Activated CD4-positive, CD25-positive, alpha-beta regulatory T cell treated with anti-CD3 and anti-CD28 coated beads, Interleukin-2, amount 50 U/mL, for 16 hours (primary cell): Measurements from ENCODE around the gene PLA2G12B.
"Not testable (repeated sequence)": the region's sequence is repeated elsewhere in the genome, so short reads cannot be mapped to it uniquely, and the experiment has no call there.

Source experiments
- DNase-seq: peaks from one replicate; pipeline ENCODE4 v3.0.0-alpha.2; 2020; ENCODE audit warnings: low read depth, low spot score

The PLA2G12B gene

GRCh38 chr10:72954596-72955554 is at the start of gene PLA2G12B:
PLA2G12B (minus strand) TSS chr10:72954806; CDS start chr10:72954685, 121 bp downstream.
- DNase-seq, result no peak

GRCh38 chr10:73003822-73004221 is 49.2 kb upstream of the PLA2G12B start:
- no peak for DNase-seq

GRCh38 chr10:73000973-73001372 is 46.4 kb upstream of the PLA2G12B start:
- DNase-seq, result no peak

- DNase-seq, result no peak
Measured at GRCh38 chr10:72997099-72997498, 42.5 kb upstream of the PLA2G12B start.

- not testable (repeated sequence) for DNase-seq
Measured at GRCh38 chr10:72995459-72995858, 40.9 kb upstream of the PLA2G12B start.

GRCh38 chr10:72989771-72990170 is 35.2 kb upstream of the PLA2G12B start:
- not testable (repeated sequence) for DNase-seq

- DNase-seq, result not testable (repeated sequence)
Measured at GRCh38 chr10:72984618-72985017, 30.0 kb upstream of the PLA2G12B start.

- no peak for DNase-seq
Measured at GRCh38 chr10:72981882-72982529, 27.4 kb upstream of the PLA2G12B start.

GRCh38 chr10:72981028-72981881 is 26.6 kb upstream of the PLA2G12B start:
- no peak for DNase-seq

- no peak for DNase-seq
Measured at GRCh38 chr10:72980348-72980747, 25.7 kb upstream of the PLA2G12B start.

- DNase-seq, result no peak
Measured at GRCh38 chr10:72979709-72980108, 25.1 kb upstream of the PLA2G12B start.

- no peak for DNase-seq
Measured at GRCh38 chr10:72976886-72977285, 22.3 kb upstream of the PLA2G12B start.

GRCh38 chr10:72956001-72956400 is 1.4 kb upstream of the PLA2G12B start:
- no peak for DNase-seq

GRCh38 chr10:72954230-72954595 is 393 bp downstream of the PLA2G12B start:
- DNase-seq, result no peak

GRCh38 chr10:72953687-72954086 is 919 bp downstream of the PLA2G12B start:
- no peak for DNase-seq

- DNase-seq, result no peak
Measured at GRCh38 chr10:72952642-72953158, 1.9 kb downstream of the PLA2G12B start.

GRCh38 chr10:72952189-72952588 is 2.4 kb downstream of the PLA2G12B start:
- no peak for DNase-seq

GRCh38 chr10:72951760-72952159 is 2.8 kb downstream of the PLA2G12B start:
- no peak for DNase-seq

- no peak for DNase-seq
Measured at GRCh38 chr10:72948762-72949161, 5.8 kb downstream of the PLA2G12B start.

GRCh38 chr10:72946963-72947362 is 7.6 kb downstream of the PLA2G12B start:
- no peak for DNase-seq

GRCh38 chr10:72943498-72944234 is 10.9 kb downstream of the PLA2G12B start:
- no peak for DNase-seq
